HG02852 (cell line): ENCODE data around the gene AMFR.
"Not testable (repeated sequence)": the region's sequence is repeated elsewhere in the genome, so short reads cannot be mapped to it uniquely, and the experiment has no call there.

Experiments used
- ATAC-seq: cut with Tn5 transposase; IDR thresholded peaks from one replicate; pipeline ENCODE4 v1.9.1; 2021; ENCODE audit warnings: mild to moderate bottlenecking, moderate library complexity; ENCODE audit not compliant: unreplicated experiment

AMFR gene

GRCh38 chr16:56396724-56397123 lies 28.6 kb downstream of the AMFR start:
- not testable (repeated sequence) for ATAC-seq

GRCh38 chr16:56389554-56389953 lies 35.8 kb downstream of the AMFR start:
- ATAC-seq = no peak

GRCh38 chr16:56388209-56388608 lies 37.1 kb downstream of the AMFR start:
- ATAC-seq = no peak

- ATAC-seq = no peak
Observed at GRCh38 chr16:56387396-56387795, 37.9 kb downstream of the AMFR start.

- no peak for ATAC-seq
Observed at GRCh38 chr16:56384074-56384721, 41.1 kb downstream of the AMFR start.

GRCh38 chr16:56382901-56383355 lies 42.4 kb downstream of the AMFR start:
- no peak for ATAC-seq

GRCh38 chr16:56382459-56382858 lies 42.9 kb downstream of the AMFR start:
- ATAC-seq = no peak

GRCh38 chr16:56380778-56381485 lies 44.4 kb downstream of the AMFR start:
- not testable (repeated sequence) for ATAC-seq

- not testable (repeated sequence) for ATAC-seq
Observed at GRCh38 chr16:56379044-56379443, 46.3 kb downstream of the AMFR start.

GRCh38 chr16:56375792-56376191 lies 49.6 kb downstream of the AMFR start:
- not testable (repeated sequence) for ATAC-seq

GRCh38 chr16:56373003-56373402 lies 52.3 kb downstream of the AMFR start:
- no peak for ATAC-seq

- ATAC-seq = no peak
Observed at GRCh38 chr16:56372013-56372634, 53.2 kb downstream of the AMFR start.

GRCh38 chr16:56371660-56371937 lies 53.7 kb downstream of the AMFR start:
- ATAC-seq = no peak

- no peak for ATAC-seq
Observed at GRCh38 chr16:56370875-56371659, 54.3 kb downstream of the AMFR start.

- no peak for ATAC-seq
Observed at GRCh38 chr16:56370185-56370874, 55.0 kb downstream of the AMFR start.

GRCh38 chr16:56369202-56369601 lies 56.1 kb downstream of the AMFR start:
- no peak for ATAC-seq

GRCh38 chr16:56368545-56368944 lies 56.8 kb downstream of the AMFR start:
- no peak for ATAC-seq

- no peak for ATAC-seq
Observed at GRCh38 chr16:56367764-56368163, 57.6 kb downstream of the AMFR start.

- ATAC-seq = no peak
Observed at GRCh38 chr16:56366945-56367344, 58.4 kb downstream of the AMFR start.

GRCh38 chr16:56365552-56365951 lies 59.8 kb downstream of the AMFR start:
- no peak for ATAC-seq

GRCh38 chr16:56364865-56365264 lies 60.5 kb downstream of the AMFR start:
- no peak for ATAC-seq
